K562 (cell line): ENCODE measurements around the gene G6PD.

Experiments
- CBX5 ChIP-seq: IDR thresholded peaks from 2 replicates; pipeline ENCODE4 v1.6.1; 2014; ENCODE audit warnings: low read depth, borderline replicate concordance
- CTCF ChIP-seq, 3 experiments: IDR thresholded peaks in 2 of 3; conservative IDR thresholded peaks in 1 of 3; 2 replicates each; pipeline ENCODE4 v1.5.1; 2011 to 2012; ENCODE audit warnings: low read length in 3 of 3, mild to moderate bottlenecking in 3 of 3, control low read depth in 2 of 3, improper control_type of control experiment in 1 of 3, inconsistent platforms in 1 of 3, low read depth in 1 of 3, mixed read lengths in 1 of 3, moderate library complexity in 1 of 3; ENCODE audit not compliant: insufficient read depth in 2 of 3
- FOSL1 ChIP-seq: fragments of 200-800 bp; sonication (Bioruptor generic); conservative IDR thresholded peaks from 2 replicates; pipeline ENCODE4 v1.6.1; 2016; ENCODE audit warnings: missing genetic modification characterization, missing compliant biosample characterization
- FOXP4 ChIP-seq: sonication (generic); formaldehyde crosslinking; IDR thresholded peaks from 2 replicates; pipeline ENCODE4 v1.8.0; 2022; ENCODE audit warnings: mild to moderate bottlenecking, missing genetic modification reagents, borderline replicate concordance
- GTF2E2 ChIP-seq: fragments of 200-800 bp; sonication (Bioruptor generic); IDR thresholded peaks from 2 replicates; pipeline ENCODE4 v1.6.1; 2016; ENCODE audit warnings: missing genetic modification characterization, missing compliant biosample characterization
- NCOA2 ChIP-seq, 2 experiments: fragments of 450-650 bp; IDR thresholded peaks; 2 replicates each; pipeline ENCODE4 v1.6.1; 2018; ENCODE audit warnings: mild to moderate bottlenecking in 2 of 2, moderate library complexity in 1 of 2; ENCODE audit not compliant: partially characterized antibody in 2 of 2
- NR2C2 ChIP-seq, 2 experiments: fragments of 200-800 bp in 1 of 2; sonication (Bioruptor generic) in 1 of 2; sonication (generic) in 1 of 2; formaldehyde crosslinking in 1 of 2; IDR thresholded peaks; 2 replicates each; pipeline versions ENCODE4 v1.6.1 to v1.8.0; 2016 to 2022; ENCODE audit warnings: mild to moderate bottlenecking in 1 of 2, missing compliant biosample characterization in 1 of 2, missing genetic modification characterization in 1 of 2, missing genetic modification reagents in 1 of 2
- TEAD2 ChIP-seq: fragments of 450-650 bp; IDR thresholded peaks from 2 replicates; pipeline ENCODE4 v1.6.1; 2016; ENCODE audit warnings: missing genetic modification characterization, control low read depth, missing compliant biosample characterization
- ZNF140 ChIP-seq: fragments of 250-450 bp; sonication (Bioruptor Pico); IDR thresholded peaks from 2 replicates; pipeline ENCODE4 v1.8.0; 2021; ENCODE audit warnings: moderate library complexity, mild to moderate bottlenecking, inconsistent platforms
- ZNF24 ChIP-seq: fragments of 450-650 bp; IDR thresholded peaks from 2 replicates; pipeline ENCODE4 v1.6.1; 2016

- TF ChIP-seq NCOA2 (IDR thresholded peaks at IDR 0.05; ENCODE audit: partially characterized antibody in 2 of 2): no peak
- TF ChIP-seq FOXP4 (CRISPR knock-in tag): no peak
- no peak; the same call in 1 of the 2 replicates for TF ChIP-seq FOSL1
- no peak for TF ChIP-seq CBX5
- peak in 2 of 3 experiments; percentile 21 to 42; a peak in 2 of 6 replicates for TF ChIP-seq CTCF (IDR thresholded peaks at IDR 0.05 in 2 of 3, conservative IDR thresholded peaks at IDR 0.05 in 1 of 3; ENCODE audit: insufficient read depth in 2 of 3, low read depth in 1 of 3, low read length in 3 of 3)
- TF ChIP-seq NR2C2 (CRISPR knock-in tag; IDR thresholded peaks at IDR 0.05): no peak
- peak; percentile 60; the same call in 1 of the 2 replicates for TF ChIP-seq NR2C2 (tag; IDR thresholded peaks at IDR 0.05)
- TF ChIP-seq TEAD2 (tag): no peak
- TF ChIP-seq ZNF140: no peak
- no peak for TF ChIP-seq ZNF24
- no peak for TF ChIP-seq GTF2E2 (tag)
These were observed 56.1 kb downstream of the G6PD start, which contains the start of gene SLC10A3 for GRCh38 chrX:154490414-154491083.
